DND-41 (cell line): ENCODE measurements around the gene MUL1.

Source experiments
- CTCF ChIP-seq: IDR thresholded peaks from 2 replicates; pipeline ENCODE4 v1.5.1; 2012; ENCODE audit warnings: borderline replicate concordance, low read length, moderate library complexity, mild to moderate bottlenecking; ENCODE audit not compliant: poor library complexity, severe bottlenecking; ENCODE audit errors: extremely low read depth
- EZH2 ChIP-seq: IDR thresholded peaks from 3 replicates; pipeline ENCODE4 v1.6.1; 2012; ENCODE audit warnings: borderline replicate concordance, low read depth, mild to moderate bottlenecking, moderate library complexity, low read length, inconsistent platforms; ENCODE audit not compliant: severe bottlenecking

- TF ChIP-seq CTCF (no peak), EZH2 (no peak)
Measured at GRCh38 chr1:20472121-20472520, 35.8 kb downstream of the MUL1 start.
